CD4-positive, CD25-positive, alpha-beta regulatory T cell (primary cell): ENCODE measurements around the gene ATP5PF. TPM values are rescaled to one million over a fixed set of nuclear protein-coding genes. Genes with fewer than 3 reads are reported as not detected.
"Not testable (repeated sequence)": the region's sequence is repeated elsewhere in the genome, so short reads cannot be mapped to it uniquely, and the experiment has no call there.

ENCODE experiments used
- ATAC-seq, 2 donors: fragments of 150-1000 bp; cut with Tn5 transposase; one replicate each; pipeline ENCODE4 v1.10.0; 2021; ENCODE audit warnings: low read depth in 2 of 2, moderate number of reproducible peaks in 2 of 2, moderate library complexity in 1 of 2
- DNase-seq, 3 donors: peaks; one replicate each; pipeline versions ENCODE4 v3.0.0 to v3.0.0-alpha.2; 2012 to 2022; ENCODE audit warnings: mixed read lengths in 1 of 3
- H3K27ac ChIP-seq: one replicate; pipeline ENCODE4 v1.7.0; 2013; ENCODE audit warnings: mild to moderate bottlenecking, low read length; ENCODE audit not compliant: insufficient read depth, poor library complexity, severe bottlenecking
- H3K27me3 ChIP-seq: one replicate; pipeline ENCODE4 v1.7.0; 2013; ENCODE audit warnings: low read length; ENCODE audit not compliant: control insufficient read depth, insufficient read depth
- H3K36me3 ChIP-seq: one replicate; pipeline ENCODE4 v1.7.0; 2013; ENCODE audit warnings: mild to moderate bottlenecking, low read length, moderate library complexity; ENCODE audit not compliant: control insufficient read depth, insufficient read depth
- H3K4me1 ChIP-seq: 2 replicates; pipeline ENCODE4 v1.7.0; 2013; ENCODE audit warnings: mild to moderate bottlenecking, low read length; ENCODE audit not compliant: insufficient read depth, control insufficient read depth, poor library complexity, severe bottlenecking
- H3K4me3 ChIP-seq: one replicate; pipeline ENCODE4 v1.7.0; 2013; ENCODE audit warnings: low read depth, mild to moderate bottlenecking, low read length, moderate library complexity
- H3K9me3 ChIP-seq, 2 experiments: 1 replicate in 1 of 2; 2 replicates in 1 of 2; pipeline ENCODE4 v1.7.0; 2013; ENCODE audit warnings: low read length in 2 of 2, mild to moderate bottlenecking in 1 of 2, moderate library complexity in 1 of 2; ENCODE audit not compliant: control insufficient read depth in 2 of 2
- H3K27ac Mint-ChIP-seq, 3 donors: one replicate each; pipeline ENCODE4 v1.8.0; 2020 to 2022; ENCODE audit warnings: mild to moderate bottlenecking in 3 of 3, mixed read lengths in 3 of 3, moderate library complexity in 2 of 3
- H3K27me3 Mint-ChIP-seq: one replicate; pipeline ENCODE4 v1.8.0; 2022; ENCODE audit warnings: mild to moderate bottlenecking, mixed read lengths
- H3K36me3 Mint-ChIP-seq: one replicate; pipeline ENCODE4 v1.8.0; 2020; ENCODE audit warnings: mixed read lengths
- H3K4me1 Mint-ChIP-seq, 4 donors: one replicate each; pipeline ENCODE4 v1.8.0; 2020 to 2022; ENCODE audit warnings: mixed read lengths in 4 of 4, mild to moderate bottlenecking in 1 of 4
- H3K4me3 Mint-ChIP-seq, 4 donors: one replicate each; pipeline ENCODE4 v1.8.0; 2020 to 2022; ENCODE audit warnings: mild to moderate bottlenecking in 4 of 4, mixed read lengths in 4 of 4, moderate library complexity in 3 of 4
- H3K9me3 Mint-ChIP-seq, 7 donors: one replicate each; pipeline ENCODE4 v1.8.0; 2020 to 2022; ENCODE audit warnings: mixed read lengths in 7 of 7, mild to moderate bottlenecking in 3 of 7, moderate library complexity in 2 of 7
- polyA plus RNA-seq, 4 donors: library from polyadenylated mRNA; unstranded; fragments of 300-500 nt; fragmentation: Illumina TruSeq; gene quantifications; one replicate each; pipeline ENCODE4 v1.2.3, GENCODE V29; 2021
- total RNA-seq: library from RNA; stranded (reverse); gene quantifications from one replicate; pipeline ENCODE4 v1.2.3, GENCODE V29; 2022

The ATP5PF gene
- total RNA-seq (36.1 TPM), polyA plus RNA-seq (100 to 1,000 TPM; 328 to 375 (median 348) TPM)

GRCh38 chr21:25734904-25735645 is at the start of gene ATP5PF, which contains the start of gene GABPA:
TSS of gene ATP5PF (minus strand) at chr21:25734904. CDS start at chr21:25729794, 5,110 bp downstream.
TSS of gene GABPA (plus strand) at chr21:25734972. CDS start at chr21:25741599, 6,627 bp downstream.
- no peaks in the 10 kb centered on the region for H3K27me3 ChIP-seq
- H3K4me3 ChIP-seq: peak within 1 kb of the TSS; percentile 93
- H3K4me3 Mint-ChIP-seq: peak within 1 kb of the TSS; percentile 97 to 100 (median 100)
- no peaks in the 10 kb centered on the region for H3K9me3 ChIP-seq
- peaks cover 5% of the 10 kb centered on the region for H3K36me3 Mint-ChIP-seq
- H3K27me3 Mint-ChIP-seq: no peaks in the 10 kb centered on the region
- H3K9me3 Mint-ChIP-seq: peaks cover 0 to 1% (median 0%) of the 10 kb centered on the region in 7 donors
- H3K27ac ChIP-seq: peak within 1 kb of the TSS; percentile 94
- peak; percentile 95 to 99 (median 98) for DNase-seq
- peak within 1 kb of the TSS; percentile 98 to 100 (median 100) for H3K27ac Mint-ChIP-seq
- ATAC-seq: peak; percentile 91 to 95
- H3K4me1 Mint-ChIP-seq: peaks cover 22 to 72% (median 44%) of the 10 kb centered on the region in 4 donors
- H3K4me1 ChIP-seq: peaks cover 36% of the 10 kb centered on the region
- peaks cover 2% of the 10 kb centered on the region for H3K36me3 ChIP-seq

DNA sequence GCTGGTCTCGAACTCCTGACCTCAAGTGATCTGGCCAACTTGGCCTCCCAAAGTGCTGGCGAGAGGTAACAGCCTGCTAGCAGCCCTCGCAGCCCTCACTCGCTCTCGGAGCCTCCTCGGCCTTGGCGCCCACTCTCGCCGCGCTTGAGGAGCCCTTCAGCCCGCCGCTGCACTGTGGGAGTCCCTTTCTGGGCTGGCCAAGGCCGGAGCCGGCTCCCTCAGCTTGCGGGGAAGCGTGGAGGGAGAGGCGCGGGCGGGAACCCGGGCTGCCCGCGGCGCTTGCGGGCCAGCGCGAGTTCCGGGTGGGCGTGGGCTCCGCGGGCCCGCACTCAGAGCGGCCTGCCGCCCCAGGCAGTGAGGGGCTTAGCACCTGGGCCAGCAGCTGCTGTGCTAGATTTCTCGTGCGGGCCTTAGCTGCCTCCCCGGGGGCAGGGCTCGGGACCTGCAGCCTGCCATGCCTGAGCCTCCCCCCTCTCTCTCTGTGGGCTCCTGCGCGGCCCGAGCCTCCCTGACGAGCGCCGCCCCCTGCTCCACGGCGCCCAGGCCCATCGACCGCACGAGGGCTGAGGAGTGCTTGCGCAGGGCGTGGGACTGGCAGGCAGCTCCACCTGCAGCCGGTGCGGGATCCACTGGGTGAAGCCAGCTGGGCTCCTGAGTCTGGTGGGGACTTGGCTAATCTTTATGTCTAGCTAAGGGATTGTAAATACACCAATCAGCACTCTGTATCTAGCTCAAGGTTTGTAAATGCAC is 43.6 kb upstream of the ATP5PF start:
- H3K36me3 ChIP-seq, H3K36me3 Mint-ChIP-seq, H3K9me3 Mint-ChIP-seq, H3K27ac Mint-ChIP-seq, H3K4me3 Mint-ChIP-seq, ATAC-seq, H3K9me3 ChIP-seq, H3K4me1 ChIP-seq, H3K4me3 ChIP-seq, DNase-seq, H3K27me3 ChIP-seq, H3K27ac ChIP-seq, H3K27me3 Mint-ChIP-seq, H3K4me1 Mint-ChIP-seq: not testable (repeated sequence)

GRCh38 chr21:25776440-25776839 is 41.7 kb upstream of the ATP5PF start:
- H3K4me3 Mint-ChIP-seq: no peak overlapping the region
- no peak for ATAC-seq
- H3K27me3 Mint-ChIP-seq: no peaks in the 10 kb centered on the region
- Histone ChIP-seq H3K9me3 (no peaks in the 10 kb centered on the region), H3K4me1 (no peaks in the 10 kb centered on the region), H3K27me3 (no peaks in the 10 kb centered on the region), H3K36me3 (no peaks in the 10 kb centered on the region), H3K4me3 (no peak overlapping the region), H3K27ac (no peak overlapping the region)
- peaks cover 3% of the 10 kb centered on the region for H3K36me3 Mint-ChIP-seq
- no peaks in the 10 kb centered on the region for H3K9me3 Mint-ChIP-seq
- H3K4me1 Mint-ChIP-seq: peaks cover 0 to 3% (median 1%) of the 10 kb centered on the region in 4 donors
- no peak overlapping the region for H3K27ac Mint-ChIP-seq
- no peak for DNase-seq

DNA sequence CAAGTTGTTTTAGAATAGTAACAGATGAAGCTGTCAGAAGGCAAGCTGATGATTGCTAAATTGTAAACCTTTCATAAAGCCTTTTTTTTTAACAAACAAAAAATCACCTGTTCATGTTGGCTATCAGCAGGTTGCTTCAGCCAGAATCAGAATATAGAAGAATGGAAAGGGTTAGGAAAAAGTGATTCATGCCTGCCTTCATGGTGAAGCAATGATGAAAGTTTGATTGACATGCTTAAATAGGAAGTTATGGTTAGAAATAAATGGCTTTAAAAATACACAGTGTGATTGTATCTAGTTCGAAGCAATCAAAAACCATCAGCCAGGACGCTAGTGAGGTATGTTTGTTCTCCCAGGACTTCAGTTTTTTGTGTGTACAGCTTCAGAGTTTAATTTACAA is 38.0 kb upstream of the ATP5PF start:
- no peak overlapping the region for H3K27ac ChIP-seq
- peaks cover 22% of the 10 kb centered on the region for H3K36me3 ChIP-seq
- H3K36me3 Mint-ChIP-seq: peaks cover 8% of the 10 kb centered on the region
- no peak overlapping the region for H3K4me3 ChIP-seq
- no peaks in the 10 kb centered on the region for H3K9me3 Mint-ChIP-seq
- H3K9me3 ChIP-seq: no peaks in the 10 kb centered on the region
- no peaks in the 10 kb centered on the region for H3K4me1 ChIP-seq
- H3K27ac Mint-ChIP-seq: peak overlapping the region in 1 of 3 donors; percentile 54
- H3K27me3 ChIP-seq: no peaks in the 10 kb centered on the region
- ATAC-seq (no peak), DNase-seq (no peak)
- H3K4me1 Mint-ChIP-seq: peaks cover 0 to 9% (median 6%) of the 10 kb centered on the region in 4 donors
- H3K4me3 Mint-ChIP-seq: no peak overlapping the region
- H3K27me3 Mint-ChIP-seq: no peaks in the 10 kb centered on the region

- peaks cover 36% of the 10 kb centered on the region for H3K36me3 Mint-ChIP-seq
- H3K4me3 Mint-ChIP-seq: no peak overlapping the region
- no peak for DNase-seq
- H3K4me1 Mint-ChIP-seq: peaks cover 3 to 17% (median 9%) of the 10 kb centered on the region in 4 donors
- Histone ChIP-seq H3K4me1 (no peaks in the 10 kb centered on the region), H3K27me3 (no peaks in the 10 kb centered on the region), H3K36me3 (peaks cover 58% of the 10 kb centered on the region), H3K4me3 (no peak overlapping the region), H3K27ac (no peak overlapping the region), H3K9me3 (no peaks in the 10 kb centered on the region)
- no peaks in the 10 kb centered on the region for H3K9me3 Mint-ChIP-seq
- no peak for ATAC-seq
- no peak overlapping the region for H3K27ac Mint-ChIP-seq
- no peaks in the 10 kb centered on the region for H3K27me3 Mint-ChIP-seq
Observed at GRCh38 chr21:25767921-25768320, 33.2 kb upstream of the ATP5PF start.

- Mint-ChIP-seq H3K4me1 (peaks cover 0 to 8% (median 5%) of the 10 kb centered on the region in 4 donors), H3K27me3 (no peaks in the 10 kb centered on the region), H3K4me3 (no peak overlapping the region), H3K36me3 (peaks cover 55% of the 10 kb centered on the region), H3K27ac (peak overlapping the region in 1 of 3 donors; percentile 50), H3K9me3 (no peaks in the 10 kb centered on the region)
- H3K36me3 ChIP-seq: peaks cover 77% of the 10 kb centered on the region
- DNase-seq (no peak), ATAC-seq (no peak)
- H3K27me3 ChIP-seq: no peaks in the 10 kb centered on the region
- H3K4me3 ChIP-seq: no peak overlapping the region
- no peaks in the 10 kb centered on the region for H3K4me1 ChIP-seq
- H3K27ac ChIP-seq: no peak overlapping the region
- no peaks in the 10 kb centered on the region for H3K9me3 ChIP-seq
Observed at GRCh38 chr21:25764065-25764464, 29.4 kb upstream of the ATP5PF start.

DNA sequence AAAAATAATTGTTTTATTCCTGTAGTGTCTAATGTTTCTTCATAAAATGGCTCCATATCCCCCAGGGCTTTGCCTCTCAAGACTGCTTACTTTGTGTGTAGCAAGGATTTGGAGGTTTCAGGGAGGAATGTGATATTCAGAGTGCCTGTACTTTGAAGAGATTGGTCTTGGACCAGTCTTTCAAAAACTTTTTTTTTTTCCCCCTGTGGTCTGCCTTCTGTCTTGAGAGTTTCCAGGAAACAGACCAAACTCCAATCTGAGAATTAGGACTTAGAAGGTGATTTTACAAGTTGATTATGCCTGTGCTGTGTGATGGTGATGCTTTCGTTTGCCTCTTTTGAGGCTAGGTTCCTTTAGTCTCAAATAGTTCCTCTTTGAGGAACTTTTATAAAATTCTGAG is 26.0 kb upstream of the ATP5PF start:
- Mint-ChIP-seq H3K27me3 (no peaks in the 10 kb centered on the region), H3K4me3 (no peak overlapping the region), H3K9me3 (no peaks in the 10 kb centered on the region), H3K27ac (peak overlapping the region in 2 of 3 donors; percentile 20 to 77), H3K4me1 (peaks cover 11 to 20% (median 13%) of the 10 kb centered on the region in 4 donors), H3K36me3 (peaks cover 61% of the 10 kb centered on the region)
- no peak for ATAC-seq
- H3K4me1 ChIP-seq: no peaks in the 10 kb centered on the region
- H3K9me3 ChIP-seq: no peaks in the 10 kb centered on the region
- peaks cover 78% of the 10 kb centered on the region for H3K36me3 ChIP-seq
- H3K27ac ChIP-seq: no peak overlapping the region
- DNase-seq: no peak
- no peak overlapping the region for H3K4me3 ChIP-seq
- no peaks in the 10 kb centered on the region for H3K27me3 ChIP-seq
